Measurements from ENCODE around the gene ZNF516. TPM values are rescaled to one million over a fixed set of nuclear protein-coding genes. Genes with fewer than 3 reads are reported as not detected.
A peak's percentile ranks its signal among the peaks of the same experiment; 100 is the strongest.

The ZNF516 gene
- total RNA-seq, 4 donors from 2014 or later, result 20.5 to 55.4 (median 22.4) TPM

DNA sequence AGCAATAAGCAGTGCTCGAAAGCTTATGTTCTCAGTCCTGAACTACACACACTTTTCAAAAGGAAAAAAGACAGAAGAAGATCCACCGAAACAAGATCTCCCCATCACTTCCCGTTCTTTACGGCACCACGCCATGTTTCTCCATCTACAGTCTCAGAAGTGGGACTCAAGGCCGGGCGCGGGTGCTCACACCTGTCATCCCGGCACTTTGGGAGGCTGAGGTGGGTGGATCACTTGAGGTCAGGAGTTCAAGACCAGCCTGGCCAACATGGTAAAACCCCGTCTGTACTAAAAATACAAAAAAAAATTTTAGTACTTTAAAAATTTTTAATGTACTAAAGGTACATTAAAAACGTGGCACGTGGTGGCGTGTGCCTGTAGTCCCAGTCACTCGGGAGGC, 31.2 kb downstream of the ZNF516 start:
- peaks cover 38% of the 10 kb centered on the region for H3K4me1 ChIP-seq
- no peak overlapping the region for H3K27ac ChIP-seq
- DNase-seq (ENCODE audit: low spot score in 2 of 2), result peak in 1 of 2 donors; percentile 45
- no peaks in the 10 kb centered on the region for H3K9me3 ChIP-seq
- 94% methylated on average over 14 of the region's 14 CpGs for WGBS
- H3K4me3 ChIP-seq, result no peak overlapping the region
- H3K36me3 ChIP-seq, result peaks cover 6% of the 10 kb centered on the region
- no peaks in the 10 kb centered on the region for H3K27me3 ChIP-seq
- TF ChIP-seq CTCF (IDR thresholded peaks at IDR 0.05) (no peak), EP300 (IDR thresholded peaks at IDR 0.05) (no peak), POLR2A (IDR thresholded peaks at IDR 0.05) (no peak), POLR2AphosphoS5 (IDR thresholded peaks at IDR 0.05) (no peak)

DNA sequence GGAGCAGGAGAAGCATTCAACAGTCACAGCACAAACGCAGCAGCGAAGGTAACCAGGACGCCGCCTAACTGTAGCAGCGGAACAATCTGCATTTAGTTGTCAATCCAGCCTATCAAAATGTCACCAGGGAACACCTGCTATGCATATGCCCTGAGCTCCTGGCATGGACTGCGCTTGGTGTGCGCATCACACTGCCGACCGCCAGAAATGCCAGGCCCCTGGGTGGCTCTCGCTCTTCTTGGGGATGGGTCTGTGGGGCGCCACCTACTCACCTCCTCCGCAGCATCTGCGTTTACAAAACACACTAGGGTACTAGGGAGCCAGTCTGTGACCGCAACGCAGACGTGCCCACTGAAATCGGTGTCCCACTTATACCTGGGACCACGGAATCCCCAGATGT, 31.7 kb downstream of the ZNF516 start:
- H3K9me3 ChIP-seq, result no peaks in the 10 kb centered on the region
- H3K27ac ChIP-seq, result no peak overlapping the region
- peak in 1 of 2 donors; percentile 42 for DNase-seq (ENCODE audit: low spot score in 2 of 2)
- no peak overlapping the region for H3K4me3 ChIP-seq
- no peaks in the 10 kb centered on the region for H3K27me3 ChIP-seq
- WGBS, result 95% methylated on average over 13 of the region's 18 CpGs
- TF ChIP-seq EP300 (IDR thresholded peaks at IDR 0.05) (no peak), POLR2A (IDR thresholded peaks at IDR 0.05) (no peak), CTCF (IDR thresholded peaks at IDR 0.05) (no peak), POLR2AphosphoS5 (IDR thresholded peaks at IDR 0.05) (no peak)
- peaks cover 11% of the 10 kb centered on the region for H3K36me3 ChIP-seq
- peaks cover 36% of the 10 kb centered on the region for H3K4me1 ChIP-seq

GRCh38 chr18:76462326-76462694, 32.7 kb downstream of the ZNF516 start:
- TF ChIP-seq POLR2AphosphoS5 (IDR thresholded peaks at IDR 0.05) (no peak), EP300 (IDR thresholded peaks at IDR 0.05) (no peak), POLR2A (IDR thresholded peaks at IDR 0.05) (no peak), CTCF (IDR thresholded peaks at IDR 0.05) (no peak)
- Histone ChIP-seq H3K9me3 (no peaks in the 10 kb centered on the region), H3K4me1 (peaks cover 26% of the 10 kb centered on the region), H3K27me3 (no peaks in the 10 kb centered on the region), H3K36me3 (peaks cover 13% of the 10 kb centered on the region), H3K4me3 (no peak overlapping the region), H3K27ac (no peak overlapping the region)
- 93% methylated on average over 12 of the region's 12 CpGs for WGBS
- DNase-seq (ENCODE audit: low spot score in 2 of 2), result peak in 1 of 2 donors; percentile 42

- peaks cover 13% of the 10 kb centered on the region for H3K36me3 ChIP-seq
- H3K27me3 ChIP-seq, result no peaks in the 10 kb centered on the region
- no peak overlapping the region for H3K27ac ChIP-seq
- no peak for TF ChIP-seq EP300 (IDR thresholded peaks at IDR 0.05)
- TF ChIP-seq POLR2AphosphoS5 (IDR thresholded peaks at IDR 0.05), result no peak
- TF ChIP-seq POLR2A (IDR thresholded peaks at IDR 0.05), result no peak
- TF ChIP-seq CTCF (IDR thresholded peaks at IDR 0.05), result no peak
- no peaks in the 10 kb centered on the region for H3K9me3 ChIP-seq
- peak; percentile 65 to 80 for DNase-seq (ENCODE audit: low spot score in 2 of 2)
- no peak overlapping the region for H3K4me3 ChIP-seq
- WGBS, result 97% methylated on average over 26 of the region's 27 CpGs
- peaks cover 23% of the 10 kb centered on the region for H3K4me1 ChIP-seq
These were observed 33.2 kb downstream of the ZNF516 start for GRCh38 chr18:76461692-76462325.

DNA sequence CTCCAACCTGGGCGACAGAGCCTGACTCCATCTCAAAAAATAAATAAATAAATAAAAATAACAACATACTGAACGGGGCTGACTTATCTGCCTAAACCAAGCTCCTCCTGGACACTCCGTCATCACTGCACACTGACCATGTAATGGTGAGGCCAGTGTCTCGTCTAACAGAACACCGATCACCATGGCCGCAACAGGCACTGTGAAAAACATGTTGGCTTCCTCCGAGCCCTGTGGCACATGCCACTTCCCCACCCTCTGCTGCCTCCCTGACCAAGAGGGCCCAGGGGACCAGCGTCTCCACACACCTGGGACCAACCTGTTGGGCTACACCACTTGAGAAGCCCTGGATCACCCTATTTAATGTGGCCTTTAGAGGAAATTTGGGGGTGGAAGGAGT, 33.9 kb downstream of the ZNF516 start:
- Histone ChIP-seq H3K9me3 (no peaks in the 10 kb centered on the region), H3K27me3 (no peaks in the 10 kb centered on the region), H3K27ac (peak overlapping the region; percentile 65), H3K4me1 (peaks cover 21% of the 10 kb centered on the region), H3K36me3 (peaks cover 13% of the 10 kb centered on the region), H3K4me3 (no peak overlapping the region)
- TF ChIP-seq EP300 (IDR thresholded peaks at IDR 0.05), result no peak
- TF ChIP-seq POLR2AphosphoS5 (IDR thresholded peaks at IDR 0.05), result no peak
- no peak for TF ChIP-seq CTCF (IDR thresholded peaks at IDR 0.05)
- DNase-seq (ENCODE audit: low spot score in 2 of 2), result peak; percentile 43 to 62
- WGBS, result 96% methylated on average over 8 of the region's 8 CpGs
